NCI-H524 (cell line): ENCODE results near the gene ERBB4.
"Not testable (repeated sequence)": the region's sequence is repeated elsewhere in the genome, so short reads cannot be mapped to it uniquely, and the experiment has no call there.

Experiments
- DNase-seq, 2 experiments: peaks; one replicate each; lab custom pipeline; 2025; lab: John Stamatoyannopoulos, UW

ERBB4 gene

DNA sequence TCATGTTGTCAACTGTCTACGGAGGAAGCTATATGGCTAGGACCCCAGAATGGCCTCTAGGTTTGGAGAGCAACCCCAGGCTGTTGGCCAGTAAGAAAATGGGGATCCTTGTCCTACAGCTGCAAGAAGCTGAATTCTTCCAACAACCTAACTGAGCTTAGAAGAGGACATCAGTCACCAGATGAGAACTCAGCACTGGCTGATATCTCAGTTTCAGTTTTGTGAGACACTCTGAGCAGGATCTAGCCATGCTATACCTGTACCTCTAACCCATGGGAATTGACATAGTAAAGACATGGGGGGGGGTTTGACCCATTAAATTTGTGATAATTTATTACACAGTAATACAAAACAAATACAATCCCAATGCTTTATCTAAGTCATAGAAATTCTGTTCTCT lies 312.5 kb downstream of the ERBB4 start:
- no peak for DNase-seq

DNA sequence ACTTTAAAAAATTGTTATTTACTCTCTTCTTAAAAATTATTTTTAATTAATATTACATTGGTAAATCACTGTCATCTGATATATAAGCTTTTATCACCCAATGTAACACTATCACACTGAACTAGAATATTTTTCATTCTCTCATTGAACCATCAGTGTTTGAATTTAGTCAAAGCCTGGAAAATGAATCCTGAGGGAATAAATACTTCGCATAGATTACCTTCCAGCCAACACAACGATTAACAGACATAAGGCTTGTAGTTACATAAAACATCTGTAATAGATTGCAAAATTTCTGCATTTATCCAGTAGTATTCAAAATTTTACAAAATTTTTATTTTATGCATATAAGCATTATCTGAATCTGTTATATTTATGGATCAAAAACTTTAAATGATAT lies 314.9 kb downstream of the ERBB4 start:
- DNase-seq = no peak

DNA sequence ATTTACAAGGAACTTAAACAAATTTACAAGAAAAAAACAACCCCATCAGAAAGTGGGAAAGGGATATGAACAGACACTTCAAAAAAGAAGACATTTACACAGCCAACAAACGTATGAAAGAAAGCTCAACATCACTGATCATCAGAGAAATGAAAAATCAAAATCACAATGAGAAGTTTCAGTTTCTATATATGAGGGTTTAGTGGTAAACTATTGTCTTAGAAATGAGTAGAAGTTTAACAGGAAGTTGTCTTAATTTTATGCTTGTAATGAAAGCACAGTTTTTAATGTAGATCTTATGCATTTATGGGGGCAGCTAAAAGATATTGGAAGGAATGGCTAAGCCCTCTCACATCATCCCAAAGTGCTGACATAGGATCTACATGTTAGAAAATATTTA lies 325.4 kb downstream of the ERBB4 start:
- DNase-seq = no peak

DNA sequence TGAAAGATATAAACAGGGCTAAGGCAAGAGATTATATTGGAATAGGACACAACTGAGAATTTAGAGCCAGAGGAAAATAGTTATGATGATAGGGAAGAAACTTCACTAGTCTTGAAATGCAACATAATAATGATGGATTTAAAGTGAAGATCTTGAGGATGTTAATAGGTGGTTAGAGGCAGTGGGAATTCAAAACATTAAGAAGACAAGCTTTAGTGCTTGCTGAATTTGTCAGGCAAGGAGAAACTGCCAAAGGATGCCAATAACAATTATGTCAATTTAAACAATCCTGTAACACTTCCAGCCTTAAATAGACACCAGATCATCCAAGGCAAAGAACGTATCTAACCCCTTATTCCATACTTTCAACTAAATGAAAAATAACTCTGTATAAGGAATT lies 330.1 kb downstream of the ERBB4 start:
- no peak for DNase-seq

DNA sequence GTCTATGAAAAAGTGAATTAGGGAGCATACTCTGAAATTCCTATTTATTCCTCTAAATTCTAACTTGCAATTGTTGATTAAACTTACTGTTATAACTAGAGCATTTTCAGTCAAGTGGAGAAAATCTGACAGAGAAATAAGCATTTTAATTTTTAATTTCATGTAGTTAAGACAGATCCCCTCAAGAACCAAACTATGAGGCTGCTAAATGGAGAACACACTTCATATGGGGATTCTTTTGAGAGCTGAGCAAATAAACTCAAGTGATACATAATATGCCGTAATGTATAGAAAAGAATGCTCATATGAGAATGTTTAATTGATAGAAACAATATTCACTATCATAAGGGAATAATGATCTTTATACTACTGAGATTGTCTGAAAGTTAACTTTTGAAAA lies 340.8 kb downstream of the ERBB4 start:
- DNase-seq = no peak

DNA sequence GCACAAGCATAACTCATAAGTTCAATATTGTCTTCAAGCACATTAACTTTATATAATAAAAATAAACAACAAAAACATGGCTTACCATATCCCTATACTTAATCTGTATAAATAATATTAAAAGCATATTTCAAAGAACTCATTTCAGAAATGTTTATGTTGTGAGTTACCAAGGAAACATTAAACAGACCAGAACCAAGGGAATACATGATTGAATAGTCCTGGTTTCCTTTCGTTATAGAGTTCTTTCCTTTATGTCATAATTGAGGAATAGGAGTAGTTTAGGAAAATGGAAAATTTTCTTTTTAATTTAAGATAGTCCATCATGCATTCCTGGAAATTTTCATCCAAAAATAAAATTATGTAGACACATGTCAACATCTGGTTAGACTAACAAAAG lies 343.0 kb downstream of the ERBB4 start:
- DNase-seq = no peak

DNA sequence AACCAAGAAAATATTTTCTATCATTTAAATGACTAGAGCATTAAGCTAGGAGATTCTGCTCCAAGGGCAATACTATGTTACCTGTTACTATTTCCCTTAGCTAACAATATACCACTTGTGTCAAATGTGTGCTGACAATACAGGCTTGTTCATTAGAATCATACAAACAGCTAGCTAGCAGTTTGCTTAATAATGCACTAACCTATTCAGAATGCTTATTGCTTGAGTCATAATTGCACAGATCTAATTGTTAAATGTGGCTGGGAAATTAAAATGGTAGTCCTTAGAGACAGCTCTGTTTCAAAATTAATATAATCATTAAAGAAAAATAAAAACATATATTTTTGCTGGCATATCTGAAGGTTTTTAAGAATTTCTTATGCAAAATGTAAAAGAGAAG lies 344.2 kb downstream of the ERBB4 start:
- DNase-seq = no peak

DNA sequence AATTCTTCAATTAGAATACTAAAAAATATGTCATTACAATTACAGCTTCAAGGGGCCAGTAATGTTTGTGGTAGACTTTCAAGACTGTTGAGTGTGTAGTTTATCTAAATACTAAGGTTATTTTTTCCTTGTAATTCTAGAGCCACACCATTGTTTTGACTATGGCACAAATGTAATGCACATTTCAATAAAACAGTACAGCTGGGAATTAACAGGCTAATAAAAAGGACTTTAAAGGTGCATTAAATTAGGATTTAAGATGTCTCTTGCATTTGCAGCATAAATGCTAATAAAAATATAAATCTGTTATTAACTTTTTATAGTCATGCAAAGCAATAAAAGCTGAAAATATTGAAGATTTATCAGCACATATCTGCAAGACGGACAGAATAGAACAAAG lies 344.8 kb downstream of the ERBB4 start:
- DNase-seq = no peak

DNA sequence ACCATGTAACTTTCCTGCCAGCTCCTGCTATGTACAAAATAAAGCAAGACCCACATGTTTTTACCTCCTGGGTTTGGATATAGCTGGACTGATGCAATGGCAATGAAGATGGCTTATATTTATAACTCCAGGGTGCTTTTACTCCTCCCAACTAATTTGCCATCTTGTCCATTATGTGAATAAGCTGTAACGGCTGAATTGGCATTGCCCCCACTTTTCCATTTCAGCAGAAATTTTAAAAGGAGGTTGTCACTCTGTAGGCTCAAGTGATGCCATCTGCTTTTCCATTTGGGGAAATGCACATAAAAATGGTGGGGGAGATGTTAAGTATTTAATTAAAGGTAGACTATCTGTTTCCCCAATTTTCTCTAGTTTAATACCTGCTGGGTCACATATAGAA lies 345.5 kb downstream of the ERBB4 start:
- peak; percentile 2 to 48 for DNase-seq

DNA sequence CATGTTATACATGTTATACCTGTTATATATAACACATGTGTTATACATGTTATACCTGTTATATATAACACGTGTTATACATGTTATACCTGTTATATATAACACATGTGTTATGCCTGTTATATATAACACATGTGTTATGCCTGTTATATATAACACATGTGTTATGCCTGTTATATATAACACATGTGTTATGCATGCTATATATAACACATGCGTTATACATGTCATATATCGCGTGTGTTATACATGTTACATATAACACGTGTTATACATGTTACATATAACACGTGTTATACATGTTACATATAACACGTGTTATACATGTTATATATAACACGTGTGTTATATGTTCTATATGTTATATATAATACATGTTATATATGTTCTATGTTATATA lies 347.2 kb downstream of the ERBB4 start:
- DNase-seq = not testable (repeated sequence)

DNA sequence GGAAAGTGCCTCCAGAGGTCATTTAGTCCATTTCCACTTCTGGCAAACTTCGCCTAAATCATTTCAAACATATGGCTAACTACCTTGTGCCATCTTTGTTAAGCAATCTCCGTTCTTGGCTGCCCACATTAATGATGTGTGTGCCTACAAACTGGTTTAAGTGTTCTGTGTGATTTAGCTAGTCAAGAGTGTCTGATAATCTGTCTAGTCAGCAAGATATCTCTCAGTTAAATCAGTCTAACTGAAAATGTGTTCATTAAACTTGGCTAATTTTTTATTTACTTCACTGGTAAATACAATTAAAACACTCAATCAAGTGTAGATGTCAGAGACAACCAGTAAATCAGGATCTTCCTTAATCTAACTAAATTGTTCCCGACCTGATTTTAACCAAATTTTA lies 352.4 kb downstream of the ERBB4 start:
- DNase-seq = no peak

DNA sequence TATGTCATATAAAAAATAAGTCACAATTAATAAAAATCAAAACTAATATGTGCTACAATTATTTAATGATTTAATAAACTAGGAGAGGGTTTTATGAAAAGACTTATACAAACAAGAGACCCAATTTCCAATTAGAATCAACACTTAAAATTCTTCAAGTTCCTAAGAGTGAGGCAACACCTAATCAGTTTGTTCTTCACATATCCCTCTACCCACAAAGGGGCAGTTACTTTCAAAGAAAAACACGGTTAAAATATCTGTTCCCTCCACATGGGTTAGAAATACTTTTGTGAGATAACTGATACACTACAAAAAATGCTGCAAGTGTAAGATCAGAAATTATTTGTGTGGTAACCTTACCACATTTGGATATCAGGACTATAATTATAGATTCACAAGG lies 357.0 kb downstream of the ERBB4 start:
- DNase-seq = no peak

DNA sequence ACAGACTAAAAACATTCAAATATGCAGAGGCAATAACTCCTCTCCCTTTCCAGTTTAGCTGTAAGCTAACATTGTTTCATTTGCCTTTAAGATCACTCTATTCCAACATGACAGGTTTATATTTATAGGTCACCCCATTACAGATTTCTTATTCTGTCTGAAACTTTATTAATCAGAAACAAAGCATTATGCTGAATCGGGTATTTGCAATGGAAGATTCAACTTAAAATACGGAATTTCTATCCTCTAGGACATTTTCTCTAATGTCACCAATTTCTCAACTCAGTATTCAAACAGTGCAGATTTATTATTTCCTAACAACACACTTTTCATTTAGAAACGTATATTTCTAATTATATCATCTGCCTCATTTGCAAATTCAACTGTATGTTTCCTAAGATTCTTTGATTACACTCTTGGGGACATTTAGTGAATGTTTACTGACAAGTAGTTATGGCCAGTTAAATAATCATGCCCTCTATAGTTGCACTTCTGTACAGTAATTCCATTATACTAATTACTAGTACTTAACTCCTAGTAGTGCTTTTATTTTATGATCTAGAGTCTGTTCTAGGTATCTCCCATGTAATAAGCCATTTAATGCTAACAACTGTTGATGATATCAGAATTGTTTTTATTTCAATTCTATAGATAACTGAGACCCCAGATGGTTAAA lies 358.1 kb downstream of the ERBB4 start:
- no peak for DNase-seq

DNA sequence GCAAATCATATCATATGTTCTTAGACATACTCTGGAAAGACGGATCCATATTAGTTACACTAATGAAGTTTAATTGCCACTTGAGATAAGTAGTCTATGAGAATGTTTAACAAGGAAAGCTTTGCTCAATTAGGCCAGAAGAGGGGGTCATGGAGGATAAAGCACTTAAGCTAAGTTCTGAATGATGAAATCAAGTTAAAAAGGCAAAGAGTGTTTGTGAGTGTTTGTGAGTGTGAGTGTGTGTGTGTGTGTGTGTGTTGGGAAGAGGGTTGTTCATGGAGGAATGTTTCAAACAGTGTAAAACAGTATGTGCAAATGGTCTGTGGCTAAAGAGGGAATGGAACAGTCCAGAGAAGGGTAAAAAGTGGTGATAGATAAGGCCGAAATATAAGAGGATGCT lies 360.9 kb downstream of the ERBB4 start:
- peak; percentile 86 to 96 for DNase-seq

DNA sequence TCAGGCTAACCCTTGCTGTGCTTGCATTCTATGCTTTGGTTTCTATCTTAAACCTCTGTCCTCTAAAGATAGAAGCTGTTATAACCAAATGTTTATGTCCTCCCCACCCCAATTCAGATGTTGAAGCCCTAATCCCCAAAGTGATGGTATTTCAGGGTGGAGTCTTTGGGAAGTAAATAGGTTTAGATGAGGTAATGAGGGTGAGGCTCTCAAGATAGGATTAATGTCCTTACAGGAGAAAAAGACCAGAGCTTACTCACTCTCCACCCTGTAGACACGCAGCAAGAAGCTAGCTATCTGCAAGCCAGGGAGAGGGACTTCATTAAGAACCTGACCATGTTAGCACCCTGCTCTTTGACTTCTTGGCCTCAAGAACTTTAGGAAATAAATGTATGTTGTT lies 362.5 kb downstream of the ERBB4 start:
- peak in 1 of 2 experiments; percentile 20 for DNase-seq

DNA sequence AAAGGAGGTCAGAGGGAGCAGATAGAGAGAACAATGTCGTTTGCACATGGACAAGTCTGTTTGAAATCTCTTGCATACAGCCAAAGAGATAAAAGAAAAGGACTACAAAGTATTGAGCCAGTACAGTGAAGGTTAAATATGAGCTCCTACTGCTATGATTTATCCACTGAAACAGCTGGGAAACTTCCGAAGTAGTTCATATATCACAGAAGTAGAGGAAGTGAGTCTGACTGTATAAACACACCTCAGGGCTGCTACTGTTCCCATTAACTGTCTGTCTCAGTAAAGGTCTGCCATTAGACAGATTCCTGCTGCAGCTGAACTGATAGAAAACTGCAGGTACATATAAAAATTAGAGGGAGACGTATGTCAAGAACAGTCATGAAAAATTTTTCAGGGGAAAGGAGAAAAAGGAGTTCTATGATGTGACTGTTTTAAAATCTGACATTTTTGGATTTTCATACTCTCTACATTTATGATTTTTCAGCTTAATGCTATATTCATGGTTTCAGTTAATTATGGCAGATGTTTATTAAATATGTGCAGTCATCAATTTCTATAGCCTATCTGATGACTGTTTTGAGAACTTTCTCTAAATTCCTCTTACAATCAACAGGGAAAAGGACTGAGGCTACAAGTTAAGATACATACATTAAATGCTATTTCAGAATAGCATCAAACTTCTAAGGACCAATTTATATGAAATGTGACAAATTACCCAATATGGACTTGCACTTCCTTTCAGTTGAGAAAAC lies 364.7 kb downstream of the ERBB4 start:
- no peak for DNase-seq

DNA sequence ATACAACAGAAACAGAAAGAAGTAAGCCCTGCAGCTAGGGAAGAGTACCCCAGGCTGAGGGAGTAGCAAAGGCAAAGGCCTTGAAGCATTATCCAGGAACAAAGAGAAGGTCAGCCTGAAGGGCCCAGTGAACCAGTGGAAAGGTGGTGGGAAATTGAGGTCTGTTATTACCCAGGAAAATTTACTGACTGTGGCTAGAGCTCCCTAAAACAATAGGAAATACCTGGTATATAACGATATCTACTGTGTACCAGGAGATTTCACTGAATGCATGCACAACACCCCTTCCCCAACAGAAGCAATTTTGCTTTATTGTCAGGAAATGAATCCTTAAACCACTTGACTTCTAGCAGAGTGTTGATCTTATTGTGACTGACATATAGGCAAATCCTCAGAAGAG lies 365.3 kb downstream of the ERBB4 start:
- no peak for DNase-seq

DNA sequence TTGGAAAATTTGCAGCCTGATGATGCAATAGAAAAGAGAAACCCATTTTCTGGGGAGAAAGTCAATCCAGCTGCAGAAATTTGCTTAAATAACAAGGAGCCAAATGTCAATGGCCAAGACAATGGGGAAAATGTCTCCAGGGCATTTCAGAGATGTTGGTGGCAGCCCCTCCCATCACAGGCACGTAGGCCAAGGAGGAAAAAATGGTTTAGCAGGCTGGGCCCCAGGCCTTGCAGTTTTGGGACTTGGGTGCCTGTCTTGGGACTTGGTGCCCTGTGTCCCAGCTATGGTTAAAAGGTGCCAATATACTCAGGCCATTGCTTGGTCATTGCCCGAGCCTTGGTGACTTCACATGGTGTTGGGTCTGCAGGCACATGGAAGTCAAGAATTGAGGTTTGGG lies 368.2 kb downstream of the ERBB4 start:
- DNase-seq = no peak

DNA sequence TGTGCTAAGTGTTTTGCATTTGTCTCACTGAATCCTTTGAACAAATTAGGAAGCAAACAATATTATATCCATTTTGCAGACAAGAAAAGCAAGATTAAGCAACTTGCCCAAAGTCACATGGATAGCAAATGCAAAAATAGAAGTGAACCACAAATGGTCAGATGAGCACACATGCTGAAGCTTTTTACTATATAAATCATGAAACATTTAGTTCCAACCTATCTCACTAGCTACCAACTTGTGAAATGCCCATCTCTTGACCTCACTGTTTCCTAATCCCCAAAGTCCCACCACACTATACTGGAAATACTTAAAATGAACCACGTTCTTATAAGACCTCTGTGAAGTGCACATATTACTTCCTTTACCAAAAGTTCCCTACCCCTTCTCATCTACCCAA lies 380.5 kb downstream of the ERBB4 start:
- DNase-seq = no peak

DNA sequence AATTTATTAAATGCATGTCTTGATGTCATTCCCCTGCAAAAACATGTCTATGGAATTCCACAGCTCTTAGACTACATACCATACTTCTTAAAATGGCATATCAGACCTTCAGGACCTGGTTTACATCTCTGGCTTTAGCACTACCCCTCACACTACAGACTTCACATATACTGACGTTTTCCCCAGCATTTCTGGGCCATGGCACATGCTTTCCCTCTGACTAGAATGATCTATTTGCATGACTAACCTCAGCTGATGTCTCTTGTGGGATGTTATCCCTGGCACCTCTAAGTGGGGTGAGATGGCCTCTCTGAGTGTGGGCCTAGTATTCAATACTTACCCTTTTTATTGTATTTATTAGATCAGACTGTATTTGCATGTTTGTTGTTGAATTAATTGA lies 381.6 kb downstream of the ERBB4 start:
- no peak for DNase-seq

DNA sequence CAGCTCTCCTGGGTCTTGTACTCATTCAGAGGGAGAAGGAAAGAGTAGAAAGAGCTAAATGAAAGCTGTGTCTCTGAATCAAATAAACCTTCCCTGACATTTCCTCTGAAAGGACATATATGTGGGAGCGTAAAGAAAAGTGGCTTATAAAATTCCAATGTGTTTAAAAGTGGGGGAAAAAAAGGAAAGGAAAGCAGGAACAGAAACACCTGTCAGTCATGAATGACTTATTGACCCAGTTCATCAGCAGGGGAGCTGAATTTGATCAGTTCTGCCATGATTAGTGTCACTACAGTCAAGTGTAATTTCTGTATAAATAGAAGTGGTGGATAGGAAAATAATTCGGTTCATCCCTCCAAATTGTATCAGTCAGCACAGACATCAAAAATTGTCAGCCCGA lies 382.5 kb downstream of the ERBB4 start:
- no peak for DNase-seq

DNA sequence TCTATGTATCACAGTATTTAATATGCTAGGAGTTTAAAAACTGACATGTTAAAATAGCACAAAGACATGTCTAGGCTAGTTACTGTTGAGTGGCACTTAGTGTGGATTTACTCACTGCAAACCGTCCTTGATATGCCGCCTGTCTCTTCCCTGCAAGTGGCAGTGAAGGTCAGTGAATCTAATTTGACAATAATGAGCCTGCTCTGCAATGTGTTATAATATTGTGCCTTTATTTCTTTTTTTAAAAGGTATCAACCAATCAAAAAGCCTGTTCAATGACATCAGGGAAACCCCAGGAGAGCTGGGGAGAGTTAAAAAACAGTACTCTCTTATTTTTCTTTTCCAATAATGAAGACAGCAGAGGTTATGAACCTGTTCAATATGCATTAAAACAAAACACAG lies 384.1 kb downstream of the ERBB4 start:
- DNase-seq = peak; percentile 35 to 80

DNA sequence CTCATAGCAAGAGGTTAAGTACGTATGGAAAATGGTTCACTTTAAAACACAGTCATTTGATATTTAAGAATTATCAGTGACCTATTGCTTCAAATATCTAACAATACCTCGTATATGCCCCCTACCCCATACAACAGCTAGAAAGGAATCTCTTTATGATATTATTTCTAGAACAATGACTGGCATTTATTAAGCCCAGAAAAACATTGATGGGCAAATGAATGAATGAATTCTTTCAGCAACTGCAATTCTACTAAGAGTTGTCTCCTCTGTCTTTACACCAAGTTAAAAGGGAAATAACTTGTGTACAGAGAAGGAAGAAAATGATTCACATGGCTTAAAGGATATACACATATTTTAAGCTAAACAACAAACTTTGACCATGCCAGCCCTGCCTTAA lies 384.7 kb downstream of the ERBB4 start:
- DNase-seq = no peak

DNA sequence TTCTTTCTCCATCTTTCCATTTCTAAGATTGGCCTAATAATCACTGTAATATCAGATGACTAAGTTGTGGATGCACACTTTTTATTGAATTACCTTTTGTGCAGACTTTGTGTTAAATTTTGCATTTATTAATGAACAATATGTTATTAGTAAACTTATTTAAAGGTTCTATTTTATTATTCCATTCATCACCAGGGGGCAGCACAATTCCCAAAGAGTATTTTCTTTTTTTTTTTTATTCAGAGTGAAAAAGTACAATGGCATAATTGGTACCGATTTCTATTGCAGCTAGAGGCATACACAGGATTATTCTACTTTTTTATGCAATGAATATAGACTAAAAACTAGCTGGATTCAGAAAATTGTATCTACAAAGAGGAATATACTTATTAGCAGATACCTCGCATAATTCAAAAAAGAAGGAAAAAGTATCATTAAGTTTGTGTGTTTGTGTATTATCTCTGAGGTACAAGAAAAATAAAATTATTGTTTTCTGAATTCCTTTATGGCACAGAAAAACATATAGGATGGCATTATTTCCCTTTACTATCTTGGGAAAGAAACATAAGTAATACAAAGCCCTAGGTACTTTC lies 390.6 kb downstream of the ERBB4 start:
- no peak for DNase-seq
